Measurements from ENCODE around the gene TBC1D7. TPM values are rescaled to one million over a fixed set of nuclear protein-coding genes. Genes with fewer than 3 reads are reported as not detected.
A peak's percentile ranks its signal among the peaks of the same experiment; 100 is the strongest.

The TBC1D7 gene
- polyA plus RNA-seq, 1 donor from 2014 or later, result 15.7 TPM

GRCh38 chr6:13267142-13267651 lies 61.1 kb downstream of the TBC1D7 start:
- peaks cover 1% of the 10 kb centered on the region for H3K36me3 Mint-ChIP-seq
- H3K4me1 Mint-ChIP-seq, result peaks cover 24 to 42% (median 30%) of the 10 kb centered on the region in 3 donors
- no peaks in the 10 kb centered on the region for H3K9me3 Mint-ChIP-seq
- H3K27ac Mint-ChIP-seq, result peak overlapping the region in 1 of 3 donors; percentile 3
- H3K4me3 Mint-ChIP-seq, result no peak overlapping the region
- peaks cover 1% of the 10 kb centered on the region for H3K27me3 Mint-ChIP-seq

GRCh38 chr6:13263669-13264068 lies 64.7 kb downstream of the TBC1D7 start:
- peaks cover 41 to 67% (median 50%) of the 10 kb centered on the region in 3 donors for H3K4me1 Mint-ChIP-seq
- peaks cover 1% of the 10 kb centered on the region for H3K36me3 Mint-ChIP-seq
- H3K27me3 Mint-ChIP-seq, result no peaks in the 10 kb centered on the region
- no peaks in the 10 kb centered on the region for H3K9me3 Mint-ChIP-seq
- no peak overlapping the region for H3K4me3 Mint-ChIP-seq
- H3K27ac Mint-ChIP-seq, result no peak overlapping the region

- peaks cover 39 to 71% (median 49%) of the 10 kb centered on the region in 3 donors for H3K4me1 Mint-ChIP-seq
- H3K4me3 Mint-ChIP-seq, result peak overlapping the region; percentile 23 to 89 (median 78)
- peak overlapping the region in 2 of 3 donors; percentile 52 to 63 for H3K27ac Mint-ChIP-seq
- H3K36me3 Mint-ChIP-seq, result peaks cover 1% of the 10 kb centered on the region
- H3K27me3 Mint-ChIP-seq, result no peaks in the 10 kb centered on the region
- no peaks in the 10 kb centered on the region for H3K9me3 Mint-ChIP-seq
Observed at GRCh38 chr6:13262302-13263230, 65.8 kb downstream of the TBC1D7 start.

- Mint-ChIP-seq H3K4me1 (peaks cover 34 to 69% (median 51%) of the 10 kb centered on the region in 3 donors), H3K27me3 (no peaks in the 10 kb centered on the region), H3K9me3 (peaks cover 0 to 5% (median 3%) of the 10 kb centered on the region in 3 donors), H3K4me3 (peak overlapping the region; percentile 37 to 89 (median 78)), H3K36me3 (peaks cover 1% of the 10 kb centered on the region), H3K27ac (peak overlapping the region; percentile 52 to 97 (median 63))
Observed at GRCh38 chr6:13261464-13261994, 66.8 kb downstream of the TBC1D7 start.

- peaks cover 36 to 72% (median 54%) of the 10 kb centered on the region in 3 donors for H3K4me1 Mint-ChIP-seq
- H3K9me3 Mint-ChIP-seq, result peaks cover 0 to 9% (median 6%) of the 10 kb centered on the region in 3 donors
- H3K36me3 Mint-ChIP-seq, result no peaks in the 10 kb centered on the region
- peak overlapping the region; percentile 37 to 89 (median 78) for H3K4me3 Mint-ChIP-seq
- H3K27me3 Mint-ChIP-seq, result no peaks in the 10 kb centered on the region
- peak overlapping the region; percentile 52 to 97 (median 63) for H3K27ac Mint-ChIP-seq
Observed at GRCh38 chr6:13260831-13261230, 67.5 kb downstream of the TBC1D7 start.

- Mint-ChIP-seq H3K27ac (peak overlapping the region; percentile 52 to 97 (median 57)), H3K36me3 (no peaks in the 10 kb centered on the region), H3K4me3 (peak overlapping the region in 3 of 4 donors; percentile 37 to 89 (median 83)), H3K9me3 (peaks cover 0 to 9% (median 9%) of the 10 kb centered on the region in 3 donors), H3K27me3 (no peaks in the 10 kb centered on the region), H3K4me1 (peaks cover 33 to 72% (median 54%) of the 10 kb centered on the region in 3 donors)
Observed at GRCh38 chr6:13260101-13260598, 68.2 kb downstream of the TBC1D7 start.

- H3K4me1 Mint-ChIP-seq, result peaks cover 33 to 72% (median 54%) of the 10 kb centered on the region in 3 donors
- no peaks in the 10 kb centered on the region for H3K27me3 Mint-ChIP-seq
- H3K36me3 Mint-ChIP-seq, result no peaks in the 10 kb centered on the region
- peaks cover 0 to 9% (median 9%) of the 10 kb centered on the region in 3 donors for H3K9me3 Mint-ChIP-seq
- peak overlapping the region; percentile 9 to 71 (median 52) for H3K27ac Mint-ChIP-seq
- peak overlapping the region; percentile 13 to 89 (median 52) for H3K4me3 Mint-ChIP-seq
Observed at GRCh38 chr6:13259393-13259792, 68.9 kb downstream of the TBC1D7 start.

GRCh38 chr6:13256266-13257001 lies 71.9 kb downstream of the TBC1D7 start:
- peaks cover 29 to 50% (median 43%) of the 10 kb centered on the region in 3 donors for H3K4me1 Mint-ChIP-seq
- H3K4me3 Mint-ChIP-seq, result no peak overlapping the region
- H3K36me3 Mint-ChIP-seq, result peaks cover 2% of the 10 kb centered on the region

More at GRCh38 chr6:13256266-13257001, 71.9 kb downstream of the TBC1D7 start:
- H3K27me3 Mint-ChIP-seq, result no peaks in the 10 kb centered on the region
- H3K9me3 Mint-ChIP-seq, result peaks cover 0 to 10% (median 9%) of the 10 kb centered on the region in 3 donors
- no peak overlapping the region for H3K27ac Mint-ChIP-seq

Other genes with a start within 250 kb of the TBC1D7 start
- 10.9 TPM for gene GFOD1, start 159.1 kb upstream of the TBC1D7 start, polyA plus RNA-seq
- 13.6 TPM for gene SIRT5, start 246.1 kb upstream of the TBC1D7 start, polyA plus RNA-seq

Data from IgD-negative memory B cell (primary cell).